Gastrocnemius medialis (tissue), 4 donors: Measurements from ENCODE around the gene DDX31.

ENCODE experiments used
- POLR2A ChIP-seq, 2 donors: fragments of 450-650 bp; IDR thresholded peaks; one replicate each; pipeline ENCODE4 v1.6.1; 2017; ENCODE audit warnings: antibody characterized with exemption in 2 of 2, mild to moderate bottlenecking in 2 of 2, moderate library complexity in 2 of 2
- TF ChIP-seq, protein P1 (sequence below), 5 experiments: fragments of 450-650 bp in 3 of 5; fragments of 200-600 bp in 2 of 5; sonication (generic) in 2 of 5; IDR thresholded peaks in 4 of 5; conservative IDR thresholded peaks in 1 of 5; 1 replicate in 4 of 5; 2 replicates in 1 of 5; pipeline ENCODE4 v1.5.1; 2016 to 2019; ENCODE audit warnings: antibody characterized with exemption in 5 of 5, mild to moderate bottlenecking in 3 of 5, moderate library complexity in 3 of 5

DNA sequence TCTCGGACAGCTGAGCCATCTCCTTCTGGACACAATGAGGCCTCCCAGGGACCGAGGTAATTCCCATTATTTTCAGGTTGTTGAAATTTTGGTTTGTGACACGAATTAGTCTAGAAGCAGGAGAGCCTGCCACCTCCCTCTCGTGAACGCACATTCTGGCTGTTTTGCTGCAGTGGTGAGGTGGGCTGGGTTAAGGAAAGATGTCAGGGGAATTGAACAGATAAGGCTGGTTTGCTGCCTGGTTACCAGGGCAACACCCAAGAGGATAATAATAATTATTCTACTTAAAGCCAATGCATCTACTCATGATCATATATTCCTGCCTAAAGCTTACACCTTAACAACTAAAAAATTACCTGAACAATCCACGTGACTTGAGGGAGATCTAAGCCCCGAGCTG lies 38.1 kb downstream of the DDX31 start:
- no peak for TF ChIP-seq POLR2A (IDR thresholded peaks at IDR 0.05)
- TF ChIP-seq, protein P1, sequence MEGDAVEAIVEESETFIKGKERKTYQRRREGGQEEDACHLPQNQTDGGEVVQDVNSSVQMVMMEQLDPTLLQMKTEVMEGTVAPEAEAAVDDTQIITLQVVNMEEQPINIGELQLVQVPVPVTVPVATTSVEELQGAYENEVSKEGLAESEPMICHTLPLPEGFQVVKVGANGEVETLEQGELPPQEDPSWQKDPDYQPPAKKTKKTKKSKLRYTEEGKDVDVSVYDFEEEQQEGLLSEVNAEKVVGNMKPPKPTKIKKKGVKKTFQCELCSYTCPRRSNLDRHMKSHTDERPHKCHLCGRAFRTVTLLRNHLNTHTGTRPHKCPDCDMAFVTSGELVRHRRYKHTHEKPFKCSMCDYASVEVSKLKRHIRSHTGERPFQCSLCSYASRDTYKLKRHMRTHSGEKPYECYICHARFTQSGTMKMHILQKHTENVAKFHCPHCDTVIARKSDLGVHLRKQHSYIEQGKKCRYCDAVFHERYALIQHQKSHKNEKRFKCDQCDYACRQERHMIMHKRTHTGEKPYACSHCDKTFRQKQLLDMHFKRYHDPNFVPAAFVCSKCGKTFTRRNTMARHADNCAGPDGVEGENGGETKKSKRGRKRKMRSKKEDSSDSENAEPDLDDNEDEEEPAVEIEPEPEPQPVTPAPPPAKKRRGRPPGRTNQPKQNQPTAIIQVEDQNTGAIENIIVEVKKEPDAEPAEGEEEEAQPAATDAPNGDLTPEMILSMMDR (IDR thresholded peaks at IDR 0.05 in 4 of 5, conservative IDR thresholded peaks at IDR 0.05 in 1 of 5), result no peak
